Muscle layer of colon (tissue), 2 donors: ENCODE measurements around the gene CES3.
"Not testable (repeated sequence)": the region's sequence is repeated elsewhere in the genome, so short reads cannot be mapped to it uniquely, and the experiment has no call there.

Experiments used
- H3K27ac ChIP-seq: one replicate; pipeline ENCODE4 v1.7.0; 2013; ENCODE audit warnings: low read depth, mild to moderate bottlenecking, low read length, moderate library complexity
- H3K27me3 ChIP-seq, 2 donors: one replicate each; pipeline ENCODE4 v1.7.0; 2013; ENCODE audit warnings: low read length in 2 of 2, mild to moderate bottlenecking in 2 of 2; ENCODE audit not compliant: insufficient read depth in 2 of 2, control insufficient read depth in 1 of 2
- H3K36me3 ChIP-seq: one replicate; pipeline ENCODE4 v1.7.0; 2013; ENCODE audit warnings: mild to moderate bottlenecking, low read length; ENCODE audit not compliant: insufficient read depth
- H3K4me1 ChIP-seq: one replicate; pipeline ENCODE4 v1.7.0; 2013; ENCODE audit warnings: mild to moderate bottlenecking, low read length; ENCODE audit not compliant: insufficient read depth
- H3K4me3 ChIP-seq, 2 donors: one replicate each; pipeline ENCODE4 v1.7.0; 2013; ENCODE audit warnings: low read length in 2 of 2, low read depth in 1 of 2, mild to moderate bottlenecking in 1 of 2, moderate library complexity in 1 of 2
- H3K9ac ChIP-seq: one replicate; pipeline ENCODE4 v1.7.0; 2013; ENCODE audit warnings: low read length
- H3K9me3 ChIP-seq: one replicate; pipeline ENCODE4 v1.7.0; 2013; ENCODE audit warnings: mild to moderate bottlenecking, low read length
- donor health status: abdominal sarcoma.
- donor health status: Adenocarcinoma of cecum.

Gene CES3

GRCh38 chr16:66937725-66938337, 23.2 kb upstream of the CES3 start:
- Histone ChIP-seq H3K9ac (no peak overlapping the region), H3K4me3 (no peak overlapping the region), H3K9me3 (no peaks in the 10 kb centered on the region), H3K36me3 (peaks cover 48% of the 10 kb centered on the region), H3K27me3 (no peaks in the 10 kb centered on the region), H3K4me1 (peaks cover 28% of the 10 kb centered on the region), H3K27ac (no peak overlapping the region)

GRCh38 chr16:66939366-66939765, 21.7 kb upstream of the CES3 start:
- H3K27ac ChIP-seq, result no peak overlapping the region
- H3K9ac ChIP-seq, result no peak overlapping the region
- H3K9me3 ChIP-seq, result no peaks in the 10 kb centered on the region
- H3K4me1 ChIP-seq, result peaks cover 17% of the 10 kb centered on the region
- no peaks in the 10 kb centered on the region for H3K27me3 ChIP-seq
- no peak overlapping the region for H3K4me3 ChIP-seq
- H3K36me3 ChIP-seq, result peaks cover 49% of the 10 kb centered on the region

GRCh38 chr16:66940236-66940635, 20.8 kb upstream of the CES3 start:
- H3K36me3 ChIP-seq, result peaks cover 49% of the 10 kb centered on the region
- no peak overlapping the region for H3K9ac ChIP-seq
- no peak overlapping the region for H3K4me3 ChIP-seq
- no peaks in the 10 kb centered on the region for H3K9me3 ChIP-seq
- no peaks in the 10 kb centered on the region for H3K27me3 ChIP-seq
- no peak overlapping the region for H3K27ac ChIP-seq
- peaks cover 17% of the 10 kb centered on the region for H3K4me1 ChIP-seq

GRCh38 chr16:66942981-66943380, 18.1 kb upstream of the CES3 start:
- H3K9me3 ChIP-seq, result no peaks in the 10 kb centered on the region
- H3K36me3 ChIP-seq, result peaks cover 47% of the 10 kb centered on the region
- no peak overlapping the region for H3K9ac ChIP-seq
- H3K27ac ChIP-seq, result no peak overlapping the region
- no peaks in the 10 kb centered on the region for H3K27me3 ChIP-seq
- H3K4me1 ChIP-seq, result peaks cover 4% of the 10 kb centered on the region
- no peak overlapping the region for H3K4me3 ChIP-seq

GRCh38 chr16:66943426-66944053, 17.5 kb upstream of the CES3 start:
- Histone ChIP-seq H3K4me1 (peaks cover 4% of the 10 kb centered on the region), H3K27ac (no peak overlapping the region), H3K36me3 (peaks cover 42% of the 10 kb centered on the region)

GRCh38 chr16:66944054-66944441, 17.0 kb upstream of the CES3 start:
- no peak overlapping the region for H3K27ac ChIP-seq
- peaks cover 4% of the 10 kb centered on the region for H3K4me1 ChIP-seq
- H3K27me3 ChIP-seq, result peaks cover 0 to 2% of the 10 kb centered on the region in 2 donors
- H3K36me3 ChIP-seq, result peaks cover 37% of the 10 kb centered on the region
- no peak overlapping the region for H3K4me3 ChIP-seq
- no peaks in the 10 kb centered on the region for H3K9me3 ChIP-seq
- H3K9ac ChIP-seq, result no peak overlapping the region

More at GRCh38 chr16:66943426-66944053, 17.5 kb upstream of the CES3 start:
- Histone ChIP-seq H3K9me3 (no peaks in the 10 kb centered on the region), H3K4me3 (no peak overlapping the region), H3K27me3 (no peaks in the 10 kb centered on the region), H3K9ac (no peak overlapping the region)

- H3K36me3 ChIP-seq, result peaks cover 29% of the 10 kb centered on the region
- not testable (repeated sequence) for H3K9me3 ChIP-seq, H3K27ac ChIP-seq, H3K9ac ChIP-seq, H3K4me1 ChIP-seq, H3K4me3 ChIP-seq, H3K27me3 ChIP-seq
These were observed 16.1 kb upstream of the CES3 start for GRCh38 chr16:66944971-66945370.

- Histone ChIP-seq H3K9me3 (no peaks in the 10 kb centered on the region), H3K9ac (no peak overlapping the region), H3K4me3 (no peak overlapping the region), H3K27me3 (peaks cover under 1 to 9% of the 10 kb centered on the region in 2 donors), H3K36me3 (peaks cover 20% of the 10 kb centered on the region), H3K27ac (no peak overlapping the region), H3K4me1 (peaks cover 4% of the 10 kb centered on the region)
These were observed 15.1 kb upstream of the CES3 start for GRCh38 chr16:66945939-66946338.

- H3K36me3 ChIP-seq, result peaks cover 14% of the 10 kb centered on the region
- peaks cover 4% of the 10 kb centered on the region for H3K4me1 ChIP-seq
- no peak overlapping the region for H3K9ac ChIP-seq
- H3K9me3 ChIP-seq, result peaks cover 3% of the 10 kb centered on the region
- no peak overlapping the region for H3K27ac ChIP-seq
- peaks cover 6 to 9% of the 10 kb centered on the region in 2 donors for H3K27me3 ChIP-seq
- no peak overlapping the region for H3K4me3 ChIP-seq
These were observed 14.5 kb upstream of the CES3 start for GRCh38 chr16:66946541-66946940.

GRCh38 chr16:66946974-66947301, 14.1 kb upstream of the CES3 start:
- Histone ChIP-seq H3K27ac (no peak overlapping the region), H3K9me3 (peaks cover 4% of the 10 kb centered on the region), H3K36me3 (peaks cover 10% of the 10 kb centered on the region), H3K27me3 (peaks cover 10 to 11% of the 10 kb centered on the region in 2 donors), H3K4me3 (no peak overlapping the region), H3K4me1 (peaks cover 4% of the 10 kb centered on the region), H3K9ac (no peak overlapping the region)

GRCh38 chr16:66947302-66948065, 13.6 kb upstream of the CES3 start:
- peaks cover 13 to 15% of the 10 kb centered on the region in 2 donors for H3K27me3 ChIP-seq
- peaks cover 4% of the 10 kb centered on the region for H3K4me1 ChIP-seq
- H3K4me3 ChIP-seq, result peak overlapping the region; percentile 57 to 61
- H3K9me3 ChIP-seq, result peaks cover 4% of the 10 kb centered on the region
- peaks cover 4% of the 10 kb centered on the region for H3K36me3 ChIP-seq
- H3K27ac ChIP-seq, result no peak overlapping the region
- no peak overlapping the region for H3K9ac ChIP-seq
